MV-4-11 (cell line): ENCODE data around the gene TTLL13.
A peak's percentile ranks its signal among the peaks of the same experiment; 100 is the strongest.
"Not testable (repeated sequence)": the region's sequence is repeated elsewhere in the genome, so short reads cannot be mapped to it uniquely, and the experiment has no call there.

Experiments used
- DNase-seq: peaks from one replicate; lab custom pipeline; 2025; lab: John Stamatoyannopoulos, UW

TTLL13 gene

DNA sequence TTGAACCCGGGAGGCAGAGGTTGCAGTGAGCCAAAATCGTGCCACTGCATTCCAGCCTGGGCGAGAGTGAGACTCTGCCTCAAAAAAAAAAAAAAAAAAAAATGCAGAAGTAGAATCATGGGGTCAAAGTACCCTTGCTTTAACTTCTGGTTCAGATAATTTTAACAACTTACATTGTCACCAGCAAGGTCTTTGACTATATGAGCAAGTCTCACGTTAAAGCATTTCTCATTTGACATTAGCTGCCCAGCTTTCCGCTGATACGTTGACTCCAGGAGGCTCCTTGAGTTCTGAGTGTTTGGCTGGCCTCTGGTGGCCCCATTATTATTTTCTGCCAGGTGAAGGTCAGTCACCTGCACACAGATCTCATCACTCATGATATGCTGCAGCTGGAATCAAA, 32.3 kb downstream of the TTLL13 start:
- peak; percentile 25 for DNase-seq

DNA sequence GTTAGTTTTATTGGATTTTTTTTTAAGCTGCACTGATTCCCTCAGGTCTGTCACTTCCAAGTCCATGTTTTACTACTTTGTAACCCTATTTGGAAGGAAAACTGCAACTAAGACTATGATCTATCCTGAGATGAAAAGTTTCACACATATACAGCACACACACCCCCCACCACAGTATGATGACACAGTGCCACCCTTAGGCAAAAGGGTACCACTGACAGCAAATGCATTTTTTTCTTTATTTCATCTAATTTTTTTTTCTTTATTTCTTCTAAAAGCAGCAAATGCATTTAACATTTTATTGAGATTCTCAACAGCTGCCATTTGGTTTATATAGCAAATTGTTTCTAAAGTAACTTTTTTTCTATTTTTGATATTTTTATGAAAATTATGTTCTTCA, 37.3 kb downstream of the TTLL13 start:
- DNase-seq: peak; percentile 25

DNA sequence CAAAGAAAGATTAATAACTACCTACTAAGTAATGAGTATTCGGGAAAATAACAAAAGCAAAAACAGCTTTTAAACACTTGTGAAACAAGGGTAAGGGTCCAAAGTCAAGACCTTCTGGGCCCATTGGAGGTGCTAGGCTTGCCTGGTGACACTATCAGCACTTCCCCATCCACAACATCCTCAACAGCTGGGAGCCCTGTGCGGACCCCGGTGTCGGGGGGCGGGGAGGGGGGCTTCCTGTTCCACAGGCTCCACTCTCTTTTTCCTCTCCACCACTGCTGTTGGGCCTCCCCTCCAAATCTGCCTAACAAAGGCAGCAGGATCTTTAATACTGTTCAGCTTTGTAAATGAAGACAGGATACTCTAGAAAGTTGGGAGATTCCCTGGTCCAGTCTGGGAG, 37.7 kb downstream of the TTLL13 start:
- DNase-seq: no peak

DNA sequence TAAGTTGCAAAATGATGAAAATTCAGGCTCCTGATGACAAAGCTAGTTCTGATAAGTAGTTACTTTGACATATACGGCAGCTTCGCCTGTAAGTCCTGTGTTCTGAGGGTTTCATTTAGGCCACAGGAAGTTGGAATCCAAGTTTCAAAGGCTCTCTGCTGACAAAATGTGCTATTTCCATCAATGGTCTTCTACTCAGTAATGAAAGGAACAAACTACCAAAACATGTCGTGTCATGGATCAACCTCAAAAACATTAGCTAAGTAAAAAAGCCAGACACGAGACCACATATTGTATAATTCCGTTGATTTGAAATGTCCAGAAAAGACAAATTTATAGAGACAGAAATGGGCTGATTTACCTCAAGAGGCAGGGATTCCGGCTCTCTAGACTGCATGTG, 38.6 kb downstream of the TTLL13 start:
- DNase-seq: no peak

DNA sequence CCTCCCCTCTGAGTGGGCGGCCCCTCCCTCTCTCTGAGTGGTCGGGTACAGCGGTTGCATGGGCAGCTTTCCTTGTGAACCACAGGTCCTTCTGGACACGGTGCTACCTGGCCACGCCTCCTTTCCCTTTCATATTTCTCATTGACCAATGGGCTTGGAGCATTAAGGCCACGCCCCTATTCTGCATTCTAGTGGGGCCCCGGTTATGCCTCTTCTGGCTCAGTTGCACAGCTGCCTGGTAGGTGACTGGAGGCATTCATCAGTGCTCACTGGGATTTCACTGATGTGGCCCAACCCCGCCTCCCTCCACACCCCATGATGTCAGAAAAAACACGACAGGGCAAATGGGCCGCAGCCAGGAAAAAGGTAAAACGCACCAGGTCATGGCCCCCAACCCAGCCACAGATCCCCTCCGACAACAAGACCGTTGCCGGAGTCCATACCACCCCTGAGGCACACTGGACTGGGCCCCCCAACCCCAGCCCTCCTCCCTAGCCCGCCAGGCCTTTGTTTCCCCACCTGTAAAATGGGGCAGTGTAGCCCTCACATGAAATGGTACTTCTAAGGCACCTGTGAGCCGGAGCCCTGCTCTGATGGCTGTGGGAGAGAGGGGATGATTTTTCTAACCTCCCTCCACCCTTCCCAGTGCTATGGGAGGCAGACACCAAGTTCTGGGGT, 42.5 kb downstream of the TTLL13 start:
- peak; percentile 4 for DNase-seq

DNA sequence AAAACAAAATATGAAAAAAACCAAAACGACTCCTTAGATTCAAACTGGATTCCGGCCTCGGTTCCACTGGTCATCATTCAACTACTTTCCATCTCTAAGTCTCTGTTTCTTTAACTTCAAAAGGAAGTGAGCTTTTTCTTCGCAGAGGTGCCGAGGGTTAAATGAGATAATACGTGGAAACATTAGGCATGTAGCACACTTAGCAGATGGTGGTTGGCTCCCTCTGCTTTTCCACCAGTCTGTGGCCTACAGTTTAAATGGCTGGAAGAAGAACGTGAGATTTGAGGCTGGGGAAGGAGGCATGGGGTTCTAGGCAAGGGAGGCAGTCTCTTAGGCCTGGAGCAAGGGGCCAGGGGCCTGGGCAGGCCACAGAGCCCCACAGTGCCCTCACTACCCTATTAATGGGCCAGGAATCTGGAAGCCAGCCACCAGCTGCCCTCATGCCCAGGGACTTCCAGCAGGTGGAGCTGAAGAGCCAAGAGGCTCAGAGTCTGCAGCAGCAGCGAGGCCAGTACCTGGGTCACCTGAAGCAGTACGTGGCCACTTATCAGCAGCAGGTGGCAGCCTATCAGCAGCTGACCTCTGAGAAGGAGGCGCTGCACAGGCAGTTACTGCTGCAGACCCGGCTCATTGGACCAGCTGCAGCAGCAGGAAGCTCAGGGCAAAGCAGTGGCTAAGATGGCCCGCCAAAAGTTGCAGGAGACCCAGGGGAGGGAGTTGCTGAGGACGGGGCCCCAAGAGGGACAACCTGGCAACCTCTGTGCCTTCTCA, 43.9 kb downstream of the TTLL13 start:
- DNase-seq: peak; percentile 23

DNA sequence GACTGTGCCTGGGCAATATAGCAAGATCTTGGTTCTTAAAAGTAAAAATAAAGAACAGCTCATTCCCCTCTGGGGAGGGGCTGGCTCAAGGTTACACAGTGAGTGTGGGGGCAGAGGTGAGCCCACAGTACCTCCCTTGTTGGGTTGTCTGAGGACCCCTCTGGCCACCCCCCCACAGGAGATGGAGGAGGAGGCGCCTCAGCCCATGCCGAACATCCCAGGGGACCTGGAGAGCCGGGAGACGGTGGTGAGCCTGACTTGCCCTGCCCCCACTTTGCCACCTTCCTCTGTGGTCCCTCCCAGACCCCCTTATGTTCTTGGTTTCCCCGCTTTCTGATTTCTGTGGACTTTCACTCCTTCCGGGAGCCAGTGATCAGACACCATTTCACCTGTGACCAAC, 44.8 kb downstream of the TTLL13 start:
- DNase-seq: no peak

DNA sequence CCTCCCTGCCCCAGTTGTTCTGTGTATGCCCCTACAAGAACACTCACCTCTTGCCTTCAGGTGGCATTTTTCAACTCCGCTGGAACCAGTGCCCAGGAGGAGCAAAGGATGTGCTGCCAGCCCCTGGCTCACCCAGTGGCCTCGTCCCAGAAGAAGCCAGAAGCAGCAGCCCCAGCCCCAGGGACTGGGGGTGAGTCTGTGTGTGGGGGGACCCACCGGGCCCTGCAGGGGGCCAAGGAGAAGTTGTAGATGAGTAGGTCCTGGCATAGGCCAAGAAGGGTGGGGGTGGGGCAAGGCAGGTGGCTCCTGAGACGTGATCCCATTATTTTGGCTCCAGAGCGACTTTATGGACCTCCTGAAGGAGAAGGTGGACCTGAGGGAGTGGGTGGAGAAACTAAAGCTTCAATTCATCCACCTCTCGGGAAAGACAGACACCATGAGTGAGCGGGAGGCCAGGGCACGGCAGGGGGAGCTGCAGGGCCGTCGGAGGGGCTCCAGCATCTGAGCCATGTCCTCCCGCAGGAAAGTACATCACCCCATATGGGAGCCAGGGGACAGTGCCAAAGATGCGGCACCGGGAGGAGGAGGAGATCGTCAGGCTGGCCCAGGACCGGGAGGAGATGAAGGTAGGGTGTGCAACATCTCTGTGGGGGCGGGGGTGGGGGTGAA, 45.4 kb downstream of the TTLL13 start:
- no peak for DNase-seq

DNA sequence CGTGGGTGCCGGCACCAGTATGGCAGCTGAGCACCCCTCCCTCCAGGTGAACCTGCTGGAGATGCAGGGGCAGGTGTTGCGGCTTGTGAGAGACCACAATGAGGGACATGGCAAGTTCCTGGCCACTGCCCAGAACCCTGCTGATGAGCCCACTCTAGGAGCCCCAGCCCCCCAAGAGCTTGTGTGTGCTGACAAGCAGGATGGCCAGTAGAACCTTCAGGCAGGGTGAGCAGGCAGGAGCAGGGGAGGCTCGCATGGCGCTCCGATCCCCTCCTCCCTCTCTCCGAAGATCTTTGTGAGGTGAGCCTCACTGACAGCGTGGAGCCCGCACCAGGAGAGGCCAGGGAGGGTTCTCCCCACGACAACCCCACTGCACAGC, 45.9 kb downstream of the TTLL13 start:
- no peak for DNase-seq

DNA sequence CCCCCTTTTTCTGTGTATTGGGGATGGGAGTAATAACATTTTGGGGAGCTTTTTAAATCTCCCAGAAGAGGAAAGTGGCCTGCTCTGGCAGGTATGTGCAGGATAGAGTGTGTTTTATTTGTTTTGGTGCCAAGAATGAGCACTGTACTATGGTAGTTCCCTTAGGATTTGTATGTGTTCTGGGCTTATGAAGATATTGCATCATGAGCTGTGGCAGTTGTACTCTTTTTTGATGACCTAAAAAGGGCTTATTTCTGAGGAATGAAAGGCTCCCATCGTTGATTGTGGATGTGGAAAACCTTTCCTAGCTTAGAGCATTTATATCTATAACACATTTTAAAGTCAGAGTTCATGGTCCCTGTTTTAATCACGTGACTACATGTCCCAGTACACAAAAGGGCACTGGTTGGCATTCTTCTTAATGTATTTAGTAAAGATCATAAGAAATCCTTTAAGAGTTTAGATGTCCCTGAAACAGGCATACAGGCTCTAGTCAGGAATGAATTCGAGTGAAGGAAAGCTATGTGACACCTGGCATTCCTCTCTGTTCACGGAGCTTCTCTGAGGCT, 47.0 kb downstream of the TTLL13 start:
- DNase-seq: not testable (repeated sequence)

DNA sequence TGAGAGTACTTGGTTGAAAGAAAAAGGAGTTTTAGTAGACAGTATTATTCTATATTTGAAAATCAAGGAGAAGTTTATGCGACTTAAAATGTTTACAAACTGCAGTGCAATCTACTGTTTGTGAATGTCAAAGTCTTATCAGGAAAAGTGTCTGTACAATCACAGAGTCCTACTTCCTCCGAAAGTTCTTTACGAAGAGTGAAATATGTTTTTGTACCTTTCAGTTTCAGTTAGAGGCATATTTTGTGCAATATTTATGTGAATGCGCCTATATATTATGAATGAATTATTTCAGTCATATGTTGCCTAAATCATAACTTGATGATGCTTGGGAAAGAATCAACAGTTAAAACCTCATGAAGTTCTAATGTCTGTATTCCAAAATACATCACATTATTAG, 47.7 kb downstream of the TTLL13 start:
- peak; percentile 13 for DNase-seq

DNA sequence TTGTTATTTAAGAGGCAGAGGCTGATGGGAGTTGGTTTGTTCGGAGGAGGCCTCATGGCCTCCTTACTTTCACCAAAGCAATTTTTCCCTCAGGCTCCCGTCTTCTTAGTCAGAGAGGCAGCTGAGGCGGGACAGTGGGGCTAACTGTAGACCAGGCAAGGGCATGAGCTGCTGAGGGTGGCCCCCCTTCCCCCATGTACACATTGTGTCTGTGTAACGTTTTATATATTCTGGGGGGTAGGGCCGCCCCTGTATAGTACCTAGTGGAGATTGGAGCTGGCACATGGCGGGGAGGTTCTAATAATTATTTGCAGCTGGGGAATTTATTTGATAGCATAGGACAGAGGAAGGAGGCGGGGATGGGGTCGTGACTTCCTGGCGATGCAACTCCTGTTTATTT, 51.2 kb downstream of the TTLL13 start:
- DNase-seq: no peak

DNA sequence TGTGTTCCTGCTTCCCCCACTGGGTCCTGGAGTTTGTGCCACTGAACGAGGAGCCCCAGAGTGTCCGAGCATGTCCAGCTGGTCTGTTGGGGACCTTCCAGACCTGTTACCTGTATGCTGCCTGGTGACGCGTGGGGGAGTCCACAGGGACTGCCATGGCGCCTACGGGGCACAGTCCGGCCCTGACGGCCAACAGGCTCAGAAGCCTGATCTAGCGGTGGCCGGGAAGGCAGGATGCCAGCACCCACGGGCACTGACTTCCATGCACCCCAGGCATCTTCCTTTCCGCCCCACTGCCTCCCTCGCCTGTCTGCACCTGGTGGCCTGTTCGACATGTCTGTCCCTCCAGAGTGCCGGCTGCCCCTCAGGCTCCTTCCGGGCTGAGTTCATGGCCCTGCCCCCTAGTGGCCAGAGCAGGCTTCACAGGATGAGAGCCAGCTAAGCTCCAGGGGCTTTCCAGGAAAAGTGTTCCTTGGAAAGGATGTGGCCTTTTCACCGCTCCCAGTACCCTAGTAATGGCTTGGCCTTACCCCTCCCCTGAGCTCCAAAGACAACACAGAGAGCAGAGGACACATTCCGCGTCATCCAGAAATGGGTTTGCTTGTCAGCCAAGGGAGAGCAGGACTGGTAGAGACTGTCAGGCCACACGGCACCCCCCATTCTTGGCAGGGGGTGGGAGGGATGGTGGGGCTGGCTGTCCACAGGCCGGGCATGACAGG, 51.8 kb downstream of the TTLL13 start:
- no peak for DNase-seq

DNA sequence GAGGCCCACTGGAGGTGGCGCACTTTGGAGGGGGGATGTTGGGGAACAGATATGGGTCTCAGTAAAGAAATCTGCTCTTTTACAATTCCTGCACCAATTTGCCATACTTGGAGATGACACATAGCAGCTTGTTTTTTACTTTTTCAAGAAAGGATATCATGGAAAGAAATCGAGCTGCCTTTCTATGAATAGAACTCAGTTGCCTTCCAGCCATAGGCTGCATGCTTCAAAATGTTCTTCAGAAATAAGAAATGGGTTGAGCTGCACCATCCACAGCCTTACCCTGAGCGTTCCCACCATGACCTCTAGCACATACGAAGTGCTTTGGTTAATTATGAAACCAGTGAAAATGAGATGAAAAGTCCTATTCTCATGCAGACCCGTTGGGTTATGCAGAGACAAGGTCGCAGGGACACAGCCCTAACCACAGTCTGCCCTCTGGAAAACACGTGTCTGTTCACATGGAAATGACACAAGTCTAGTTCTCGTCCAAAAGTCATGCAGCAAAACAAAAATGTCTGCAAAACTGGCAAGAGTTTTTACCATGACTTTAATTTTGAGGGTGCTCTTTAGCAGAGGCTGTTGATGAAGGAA, 52.4 kb downstream of the TTLL13 start:
- DNase-seq: no peak

DNA sequence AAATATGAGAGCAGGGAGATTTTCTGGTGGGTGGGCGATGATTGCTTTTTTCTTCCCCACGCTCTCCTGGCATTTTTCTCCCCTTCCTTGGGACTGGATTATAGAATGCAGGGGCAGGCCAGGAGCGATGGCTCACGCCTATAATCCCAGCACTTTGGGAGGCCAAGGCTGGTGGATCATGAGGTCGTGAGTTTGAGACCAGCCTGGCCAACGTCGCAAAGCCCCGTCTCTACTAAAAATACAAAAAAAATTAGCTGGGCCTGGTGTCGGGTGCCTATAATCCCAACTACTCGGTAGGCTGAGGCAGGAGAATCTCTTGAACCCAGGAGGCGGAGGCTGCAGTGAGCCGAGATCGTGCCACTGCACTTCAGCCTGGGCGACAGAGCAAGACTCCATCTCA, 56.0 kb downstream of the TTLL13 start:
- DNase-seq: not testable (repeated sequence)

DNA sequence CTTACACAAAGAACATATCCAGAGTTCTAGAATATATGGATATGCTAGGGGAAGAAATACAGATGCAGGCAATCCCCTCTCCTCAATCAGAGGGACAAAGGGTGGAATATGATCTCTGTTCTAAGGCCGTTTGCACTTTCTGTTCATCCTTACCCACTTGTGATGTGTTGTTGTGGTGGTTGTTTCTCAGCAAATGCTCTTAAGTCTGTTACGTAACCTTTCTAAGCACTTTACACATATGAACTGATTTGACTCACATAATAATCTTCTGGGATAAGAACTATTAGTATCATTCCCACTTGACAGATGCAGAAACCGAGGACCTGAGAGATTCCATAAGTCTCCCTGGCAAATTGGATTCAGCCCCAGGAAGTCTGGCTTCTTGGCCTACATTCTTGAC, 56.6 kb downstream of the TTLL13 start:
- peak; percentile 66 for DNase-seq

DNA sequence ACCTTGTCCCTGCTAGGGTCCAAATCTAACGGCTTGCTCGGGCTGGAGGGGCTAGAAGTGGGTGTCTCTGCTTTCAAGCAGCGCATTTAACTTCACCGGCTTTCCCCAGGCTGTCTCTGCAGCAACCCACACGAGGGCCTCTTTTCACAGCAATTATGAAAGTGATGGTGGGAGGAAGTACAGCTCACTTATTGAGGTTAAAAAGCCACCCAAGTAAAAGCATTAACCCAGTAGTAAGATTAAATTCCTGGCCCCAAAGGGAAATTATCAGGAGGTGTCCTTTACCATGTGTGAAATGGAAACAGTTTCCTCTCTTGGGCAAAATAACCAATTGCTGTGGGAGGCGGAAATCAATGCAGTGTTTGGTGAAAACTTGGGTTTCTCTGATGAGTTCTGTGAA, 57.2 kb downstream of the TTLL13 start:
- peak; percentile 72 for DNase-seq

DNA sequence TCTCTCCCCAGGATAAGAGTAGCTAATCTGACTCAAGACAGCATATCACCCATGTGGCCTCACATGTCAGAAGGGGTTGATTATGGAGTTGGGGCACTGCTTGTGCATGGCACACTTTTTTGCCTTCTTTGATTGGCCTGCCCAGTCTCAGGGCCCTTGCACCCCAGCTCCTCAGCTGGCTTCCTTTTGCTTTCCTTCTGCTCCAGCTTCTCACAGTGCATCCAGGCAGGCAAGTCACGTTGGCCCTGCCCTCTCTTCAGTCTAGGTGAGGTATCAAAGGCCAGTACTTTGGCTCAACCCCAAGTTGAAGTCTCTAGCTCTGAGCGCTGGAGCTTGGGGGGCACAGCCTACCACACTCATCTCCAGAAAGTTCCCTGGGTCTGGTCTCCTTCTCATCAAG, 58.3 kb downstream of the TTLL13 start:
- no peak for DNase-seq

DNA sequence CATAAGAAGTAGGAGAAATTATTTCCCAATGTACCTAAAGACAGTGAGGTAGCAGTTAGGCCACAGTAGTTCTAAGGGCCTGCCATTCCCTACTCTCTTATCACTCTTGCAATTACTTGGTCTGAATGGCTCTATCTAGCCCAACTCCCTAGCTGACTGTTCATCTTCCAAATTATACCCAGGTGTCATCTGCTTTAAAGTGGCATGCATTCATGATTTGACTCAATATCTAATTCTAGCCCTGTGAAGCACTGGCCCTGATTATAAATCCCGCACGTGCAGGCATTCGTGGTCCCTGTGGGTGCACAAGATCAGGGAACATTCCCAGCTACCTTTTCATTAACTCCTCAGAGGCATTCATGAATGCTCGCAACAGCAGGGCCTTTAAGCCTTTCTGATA, 59.7 kb downstream of the TTLL13 start:
- no peak for DNase-seq
